ENCODE data around the gene PTDSS2. TPM values are rescaled to one million over a fixed set of nuclear protein-coding genes. Genes with fewer than 3 reads are reported as not detected.

The PTDSS2 gene
- total and polyA plus RNA-seq, 2 of the 4 experiments (the other 2 are of a cell fraction), result 23.5 to 26.6 TPM

DNA sequence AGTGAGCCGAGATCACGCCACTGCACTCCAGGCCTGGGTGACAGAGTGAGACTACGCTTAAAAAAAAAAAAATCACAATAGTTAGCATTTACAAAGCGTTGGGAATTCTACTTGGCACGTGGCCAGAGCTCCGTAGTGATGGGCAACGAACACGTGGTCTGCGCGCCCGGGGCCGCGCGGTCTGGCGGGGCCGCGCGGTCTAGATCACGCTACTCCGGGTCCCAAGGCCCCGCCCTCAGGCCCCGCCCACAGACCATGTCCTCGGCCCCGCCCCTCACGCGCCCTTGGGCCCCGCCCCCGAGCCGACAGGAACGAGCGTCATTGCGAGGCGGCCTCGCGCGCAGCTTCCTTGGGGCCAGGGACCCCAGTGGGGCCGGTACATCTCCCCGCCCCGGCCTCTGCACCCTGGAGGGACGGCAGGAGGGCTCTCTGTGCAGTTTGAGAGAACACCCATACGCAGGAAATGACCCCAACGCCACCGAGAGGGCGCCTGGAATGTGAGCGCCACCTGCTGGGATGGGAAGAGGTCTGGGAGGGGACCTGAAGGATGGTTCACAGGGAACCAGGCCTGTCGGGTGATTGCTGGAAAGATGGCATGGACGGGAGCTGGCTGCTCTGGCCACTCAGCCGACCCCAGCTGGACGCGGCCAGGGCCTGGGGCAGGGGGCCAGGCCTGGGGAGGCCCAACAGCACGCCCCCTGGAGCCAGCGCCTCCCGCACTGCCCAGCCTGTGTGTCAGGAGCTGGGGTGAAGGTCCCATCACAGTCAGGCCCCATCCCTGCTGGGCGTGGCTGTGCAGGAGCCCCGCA lies 2.0 kb upstream of the PTDSS2 start (continued):
- TF ChIP-seq, protein P1, sequence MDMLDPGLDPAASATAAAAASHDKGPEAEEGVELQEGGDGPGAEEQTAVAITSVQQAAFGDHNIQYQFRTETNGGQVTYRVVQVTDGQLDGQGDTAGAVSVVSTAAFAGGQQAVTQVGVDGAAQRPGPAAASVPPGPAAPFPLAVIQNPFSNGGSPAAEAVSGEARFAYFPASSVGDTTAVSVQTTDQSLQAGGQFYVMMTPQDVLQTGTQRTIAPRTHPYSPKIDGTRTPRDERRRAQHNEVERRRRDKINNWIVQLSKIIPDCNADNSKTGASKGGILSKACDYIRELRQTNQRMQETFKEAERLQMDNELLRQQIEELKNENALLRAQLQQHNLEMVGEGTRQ (IDR thresholded peaks at IDR 0.05; ENCODE audit: low read depth, low read length), result peak; percentile 86
- TF ChIP-seq FOS (IDR thresholded peaks at IDR 0.05; ENCODE audit: low read depth, low read length), result no peak
